CD14-positive monocyte (primary cell): ENCODE data around the gene LMO7. TPM values are rescaled to one million over a fixed set of nuclear protein-coding genes. Genes with fewer than 3 reads are reported as not detected.

Source experiments
- DNase-seq, 3 donors: peaks; one replicate each; pipeline ENCODE4 v3.0.0-alpha.2; 2011 to 2022
- H2AFZ ChIP-seq: 2 replicates; pipeline ENCODE4 v1.6.0; 2012; ENCODE audit warnings: mild to moderate bottlenecking, low read depth, low read length, inconsistent platforms; ENCODE audit not compliant: insufficient read depth, poor library complexity, severe bottlenecking
- H3K27ac ChIP-seq, 2 donors: 1 replicate in 1 of 2; 2 replicates in 1 of 2; pipeline ENCODE4 v1.5.1; 2012 to 2013; ENCODE audit warnings: low read length in 2 of 2, control low read depth in 1 of 2, inconsistent platforms in 1 of 2, low read depth in 1 of 2, mild to moderate bottlenecking in 1 of 2
- H3K27me3 ChIP-seq, 2 donors: one replicate each; pipeline versions ENCODE4 v1.6.0 to v1.6.1; 2011 to 2013; ENCODE audit warnings: low read length in 2 of 2; ENCODE audit not compliant: control insufficient read depth in 2 of 2, insufficient read depth in 2 of 2
- H3K36me3 ChIP-seq, 2 donors: replicated peaks in 1 of 2; 1 replicate in 1 of 2; 2 replicates in 1 of 2; pipeline versions ENCODE4 v1.5.1 to v1.6.1; 2012 to 2013; ENCODE audit warnings: low read length in 2 of 2, control low read depth in 1 of 2, inconsistent platforms in 1 of 2, mild to moderate bottlenecking in 1 of 2; ENCODE audit not compliant: insufficient read depth in 2 of 2, control insufficient read depth in 1 of 2
- H3K4me1 ChIP-seq, 2 donors: 1 replicate in 1 of 2; 2 replicates in 1 of 2; pipeline versions ENCODE4 v1.5.1 to v1.6.1; 2012 to 2013; ENCODE audit warnings: low read length in 2 of 2, control low read depth in 1 of 2, inconsistent platforms in 1 of 2, mild to moderate bottlenecking in 1 of 2, moderate library complexity in 1 of 2; ENCODE audit not compliant: insufficient read depth in 2 of 2, control insufficient read depth in 1 of 2
- H3K4me2 ChIP-seq: replicated peaks from 2 replicates; pipeline ENCODE3; 2012; ENCODE audit warnings: low read length, moderate library complexity, mild to moderate bottlenecking; ENCODE audit not compliant: poor library complexity, severe bottlenecking; ENCODE audit errors: extremely low read depth
- H3K4me3 ChIP-seq, 3 experiments: fragments of 200-600 bp in 1 of 3; sonication (generic) in 1 of 3; replicated peaks in 1 of 3; 1 replicate in 2 of 3; 2 replicates in 1 of 3; pipeline ENCODE4 v1.5.1; 2011 to 2013; ENCODE audit warnings: low read length in 3 of 3, mild to moderate bottlenecking in 3 of 3, control low read depth in 2 of 3, low read depth in 2 of 3, inconsistent platforms in 1 of 3, moderate library complexity in 1 of 3
- H3K79me2 ChIP-seq: 2 replicates; pipeline ENCODE4 v1.6.0; 2012; ENCODE audit warnings: mild to moderate bottlenecking, control low read depth, inconsistent platforms, low read length, moderate library complexity; ENCODE audit not compliant: insufficient read depth
- H3K9ac ChIP-seq: 2 replicates; pipeline ENCODE4 v1.6.0; 2017; ENCODE audit warnings: low read length, mild to moderate bottlenecking; ENCODE audit not compliant: insufficient read depth, poor library complexity, severe bottlenecking
- H3K9me3 ChIP-seq, 2 donors: replicated peaks in 1 of 2; 1 replicate in 1 of 2; 2 replicates in 1 of 2; pipeline versions ENCODE4 v1.5.1 to v1.6.1; 2012 to 2013; ENCODE audit warnings: low read length in 2 of 2, control low read depth in 1 of 2; ENCODE audit not compliant: control insufficient read depth in 1 of 2, insufficient read depth in 1 of 2
- H4K20me1 ChIP-seq: 2 replicates; pipeline ENCODE4 v1.6.0; 2012; ENCODE audit warnings: mild to moderate bottlenecking, low read length, control low read depth, moderate library complexity; ENCODE audit not compliant: insufficient read depth
- H3K27ac Mint-ChIP-seq, 7 donors: one replicate each; pipeline ENCODE4 v1.8.0; 2020; ENCODE audit warnings: mild to moderate bottlenecking in 7 of 7, mixed read lengths in 7 of 7, moderate library complexity in 6 of 7, inconsistent platforms in 2 of 7
- H3K27me3 Mint-ChIP-seq, 3 donors: one replicate each; pipeline ENCODE4 v1.8.0; 2021 to 2022; ENCODE audit warnings: low read depth in 3 of 3, mild to moderate bottlenecking in 3 of 3, mixed read lengths in 3 of 3, moderate library complexity in 3 of 3, inconsistent platforms in 1 of 3
- H3K36me3 Mint-ChIP-seq, 2 donors: one replicate each; pipeline ENCODE4 v1.8.0; 2020; ENCODE audit warnings: mixed read lengths in 2 of 2, inconsistent platforms in 1 of 2, mild to moderate bottlenecking in 1 of 2
- H3K4me1 Mint-ChIP-seq: one replicate; pipeline ENCODE4 v1.8.0; 2020; ENCODE audit warnings: mild to moderate bottlenecking, mixed read lengths
- H3K4me3 Mint-ChIP-seq, 2 donors: one replicate each; pipeline ENCODE4 v1.8.0; 2020; ENCODE audit warnings: mild to moderate bottlenecking in 2 of 2, mixed read lengths in 2 of 2, moderate library complexity in 1 of 2
- H3K9me3 Mint-ChIP-seq, 7 donors: one replicate each; pipeline ENCODE4 v1.8.0; 2020 to 2022; ENCODE audit warnings: mixed read lengths in 7 of 7, mild to moderate bottlenecking in 6 of 7, moderate library complexity in 6 of 7, inconsistent platforms in 2 of 7
- CTCF ChIP-seq: fragments of 200-600 bp; IDR thresholded peaks from one replicate; pipeline ENCODE4 v1.8.0; 2022; ENCODE audit warnings: antibody characterized with exemption, mild to moderate bottlenecking
- WGBS: methylation state at CpG from one replicate; pipeline ENCODE4 v1.1.5; 2013; ENCODE audit warnings: missing lambda C conversion rate; ENCODE audit not compliant: insufficient coverage; 5-methylcytosine and 5-hydroxymethylcytosine counted together
- intact Hi-C, 2 donors: fragments of 100-400 bp; cut with micrococcal nuclease; formaldehyde crosslinking; loops; one replicate each; pipeline versions ENCODE4 v1.15.0 to v1.15.1; 2023
- polyA plus RNA-seq, 3 donors: library from polyadenylated mRNA; depleted of rRNA in 1 of 3; unstranded in 2 of 3; stranded (reverse) in 1 of 3; fragments of 300-500 nt in 2 of 3; fragments of >200 nt in 1 of 3; fragmentation: Illumina TruSeq in 2 of 3; gene quantifications; 1 replicate in 2 of 3; 2 replicates in 1 of 3; pipeline ENCODE4 v1.2.3, GENCODE V29; 2012 to 2021

Gene LMO7
- polyA plus RNA-seq, 3 donors, result 0.79 to 1.6 (median 0.90) TPM

- H3K27ac Mint-ChIP-seq, result no peak overlapping the region
- H3K27me3 ChIP-seq, result no peaks in the 10 kb centered on the region
- no peak overlapping the region for H3K27ac ChIP-seq
- no peak overlapping the region for H3K9ac ChIP-seq
- peaks cover 22% of the 10 kb centered on the region for H3K4me1 Mint-ChIP-seq
- H3K4me3 ChIP-seq, result no peak overlapping the region
- no peaks in the 10 kb centered on the region for H3K36me3 Mint-ChIP-seq
- H3K4me2 ChIP-seq, result no peak overlapping the region
- H3K4me3 Mint-ChIP-seq, result no peak overlapping the region
- H3K79me2 ChIP-seq, result no peaks in the 10 kb centered on the region
- peaks cover 0 to 3% (median 2%) of the 10 kb centered on the region in 7 donors for H3K9me3 Mint-ChIP-seq
- peaks cover 5 to 18% of the 10 kb centered on the region in 2 donors for H3K4me1 ChIP-seq
- no peaks in the 10 kb centered on the region for H4K20me1 ChIP-seq
- no peaks in the 10 kb centered on the region for H3K36me3 ChIP-seq
- DNase-seq, result no peak
- H3K27me3 Mint-ChIP-seq, result no peaks in the 10 kb centered on the region
- H3K9me3 ChIP-seq, result no peaks in the 10 kb centered on the region
- TF ChIP-seq CTCF, result no peak
- intact Hi-C loops, result no loop called here
- H2AFZ ChIP-seq, result no peak overlapping the region
These were observed 69.8 kb downstream of the LMO7 start for GRCh38 chr13:75705908-75706307.

- H3K27ac Mint-ChIP-seq, result no peak overlapping the region
- no CpG with 5 or more reads among the region's 2 CpGs for WGBS
- H3K27me3 Mint-ChIP-seq, result peaks cover 0 to 1% (median 0%) of the 10 kb centered on the region in 3 donors
- H3K9me3 Mint-ChIP-seq, result peaks cover 0 to 11% (median 7%) of the 10 kb centered on the region in 7 donors
- Histone ChIP-seq H3K4me1 (peaks cover 0 to 7% of the 10 kb centered on the region in 2 donors), H3K27me3 (no peaks in the 10 kb centered on the region), H2AFZ (no peak overlapping the region), H4K20me1 (no peaks in the 10 kb centered on the region), H3K4me2 (no peak overlapping the region), H3K9me3 (no peaks in the 10 kb centered on the region), H3K4me3 (no peak overlapping the region), H3K79me2 (no peaks in the 10 kb centered on the region), H3K27ac (no peak overlapping the region), H3K9ac (no peak overlapping the region), H3K36me3 (no peaks in the 10 kb centered on the region)
- peaks cover 7% of the 10 kb centered on the region for H3K4me1 Mint-ChIP-seq
- TF ChIP-seq CTCF, result no peak
- no peaks in the 10 kb centered on the region for H3K36me3 Mint-ChIP-seq
- intact Hi-C loops, result no loop called here
- no peak for DNase-seq
- H3K4me3 Mint-ChIP-seq, result no peak overlapping the region
These were observed 77.7 kb downstream of the LMO7 start for GRCh38 chr13:75713852-75714251.
